ELF-1 (cell line): ENCODE measurements around the gene CDH4.

ENCODE experiments used
- DNase-seq: peaks from one replicate; pipeline ENCODE4 v3.0.0-alpha.2; 2016; ENCODE audit warnings: low read depth, low spot score

The CDH4 gene

DNA sequence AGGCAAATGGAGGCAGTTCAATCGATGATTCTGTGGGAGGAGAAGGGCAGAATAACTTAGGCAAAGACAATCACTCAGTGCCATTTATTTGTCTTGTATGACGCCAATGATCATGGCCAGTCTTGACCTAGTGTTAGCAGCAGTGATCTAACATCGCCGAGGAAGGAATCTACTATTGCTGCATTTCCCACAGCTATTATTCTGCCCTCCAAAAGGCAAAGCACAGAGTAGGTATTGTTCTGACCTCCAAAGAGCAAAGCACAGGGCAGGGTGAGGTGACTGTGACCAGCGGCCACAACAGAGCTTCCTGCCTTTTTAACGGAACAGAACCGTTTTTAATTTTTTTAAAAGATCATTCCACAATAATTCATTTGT lies 235.9 kb downstream of the CDH4 start:
- no peak for DNase-seq

DNA sequence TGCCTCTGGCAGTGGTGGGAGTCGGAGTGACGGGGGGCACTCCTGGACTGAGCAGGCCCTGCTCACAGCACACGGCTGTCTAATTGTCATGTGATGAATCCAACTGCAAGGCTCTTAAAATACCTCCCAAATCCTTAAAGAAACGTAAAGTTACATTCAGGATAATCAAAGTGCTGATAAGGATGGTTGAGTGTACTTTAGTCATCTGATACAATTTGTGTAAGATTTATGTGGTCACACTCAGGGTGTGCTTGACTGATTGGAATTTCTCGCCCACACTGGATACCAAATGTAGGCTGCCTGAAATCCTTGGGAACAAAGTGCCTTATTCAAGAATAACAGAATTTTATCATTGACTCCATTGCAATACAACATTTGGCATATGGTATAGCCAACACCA lies 238.7 kb downstream of the CDH4 start:
- no peak for DNase-seq

DNA sequence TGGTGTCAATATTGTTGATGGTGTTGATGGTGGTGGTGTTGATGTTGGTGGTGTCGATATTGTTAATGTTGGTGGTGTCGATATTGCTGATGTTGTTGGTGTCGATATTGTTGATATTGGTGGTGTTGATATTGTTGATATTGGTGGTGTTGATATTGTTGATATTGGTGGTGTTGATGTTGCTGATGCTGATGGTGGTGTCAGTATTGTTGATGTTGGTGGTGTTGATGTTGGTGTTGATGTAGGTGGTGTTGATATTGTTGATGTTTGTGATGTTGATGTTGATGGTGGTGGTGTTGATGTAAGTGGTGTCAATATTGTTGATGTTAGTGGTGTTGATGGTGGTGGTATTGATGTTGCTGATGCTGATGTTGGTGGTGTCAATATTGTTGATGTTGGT lies 240.0 kb downstream of the CDH4 start:
- no peak for DNase-seq

DNA sequence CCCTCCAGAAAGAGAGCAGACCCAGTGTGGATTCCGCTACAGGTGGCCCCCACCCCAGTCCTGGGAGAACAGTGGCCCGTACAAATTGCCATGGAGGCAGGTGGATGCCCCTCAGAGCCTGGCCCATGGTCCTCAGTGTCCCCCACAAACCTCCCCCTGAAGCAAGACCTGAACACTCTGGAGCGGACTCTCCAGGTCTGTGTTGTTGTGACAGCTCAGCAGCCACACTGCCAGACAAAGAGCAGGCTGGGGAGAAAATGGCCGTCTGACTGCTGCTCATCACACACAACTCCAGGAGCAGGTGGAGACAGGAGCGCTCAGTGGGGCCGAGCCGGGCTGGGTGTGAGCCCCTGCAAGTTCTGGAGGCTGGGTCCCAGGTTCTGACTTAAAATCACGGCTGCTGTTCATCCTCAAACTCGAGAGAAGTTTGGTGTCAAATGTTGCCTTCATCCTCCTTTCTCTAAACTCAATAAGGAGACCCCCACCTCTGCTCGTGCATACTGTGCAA lies 241.8 kb downstream of the CDH4 start:
- DNase-seq: no peak

DNA sequence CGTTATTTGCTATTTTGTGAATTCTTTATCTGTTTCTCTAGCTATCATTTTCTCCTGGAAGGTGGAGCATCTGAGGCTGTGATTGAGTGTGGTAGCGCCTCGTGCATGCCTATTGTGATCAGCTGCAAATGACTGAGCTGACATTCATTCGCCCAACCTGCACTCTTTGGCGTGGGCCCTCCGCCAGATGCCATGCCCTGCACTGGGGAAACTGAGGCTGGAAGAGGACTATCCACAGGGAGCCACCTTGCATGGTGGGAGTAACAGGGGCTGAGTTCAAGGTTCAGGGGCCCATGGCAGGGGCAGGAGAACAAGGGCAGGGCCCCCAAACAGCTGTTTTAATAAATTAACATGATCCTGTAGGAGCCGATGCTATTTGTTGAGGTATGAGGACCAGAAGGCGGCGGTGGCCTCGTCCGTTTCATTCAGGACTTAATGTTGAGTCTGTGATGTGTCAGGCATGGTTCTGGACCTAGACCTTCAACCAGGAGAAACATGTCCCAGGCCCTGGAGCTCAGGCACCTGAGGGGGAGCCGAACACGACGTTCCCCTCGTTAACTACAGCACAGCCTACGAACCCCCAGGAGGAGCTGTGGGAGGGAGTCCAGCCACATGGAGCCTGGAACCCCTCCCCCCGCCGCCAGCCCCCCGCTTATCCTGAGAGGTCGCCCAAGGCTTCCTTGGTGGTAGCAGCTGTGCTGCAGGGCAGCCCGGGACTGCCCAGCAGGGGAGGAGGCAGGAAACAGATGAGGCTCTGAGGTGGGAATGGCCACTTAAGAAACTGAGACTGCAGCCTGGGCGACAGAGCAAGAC lies 242.9 kb downstream of the CDH4 start:
- DNase-seq: no peak

DNA sequence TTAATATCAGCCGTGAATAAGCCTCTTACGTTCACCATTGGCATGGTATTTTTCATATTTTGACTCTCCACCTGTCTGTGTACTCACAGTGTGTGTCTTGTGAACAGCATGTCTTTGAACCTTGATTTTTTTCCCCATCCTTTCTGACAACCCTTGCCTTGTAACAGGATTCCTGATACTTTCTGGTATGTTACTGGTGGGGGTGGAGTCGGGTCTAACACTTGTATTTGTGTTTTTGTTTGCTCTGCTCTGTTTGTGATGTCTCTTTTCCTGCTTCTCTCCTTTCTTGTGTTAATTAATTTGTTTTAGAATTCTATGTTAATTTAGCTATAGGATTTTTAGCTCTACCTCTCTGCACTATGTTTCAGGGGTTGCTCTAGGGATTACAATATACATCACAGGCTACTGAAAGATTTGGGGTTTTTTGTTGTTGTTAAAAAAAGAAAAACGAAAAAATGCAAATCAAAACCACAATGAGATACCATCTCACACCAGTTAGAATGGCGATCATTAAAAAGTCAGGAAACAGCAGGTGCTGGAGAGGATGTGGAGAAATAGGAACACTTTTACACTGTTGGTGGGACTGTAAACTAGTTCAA lies 245.1 kb downstream of the CDH4 start:
- no peak for DNase-seq

DNA sequence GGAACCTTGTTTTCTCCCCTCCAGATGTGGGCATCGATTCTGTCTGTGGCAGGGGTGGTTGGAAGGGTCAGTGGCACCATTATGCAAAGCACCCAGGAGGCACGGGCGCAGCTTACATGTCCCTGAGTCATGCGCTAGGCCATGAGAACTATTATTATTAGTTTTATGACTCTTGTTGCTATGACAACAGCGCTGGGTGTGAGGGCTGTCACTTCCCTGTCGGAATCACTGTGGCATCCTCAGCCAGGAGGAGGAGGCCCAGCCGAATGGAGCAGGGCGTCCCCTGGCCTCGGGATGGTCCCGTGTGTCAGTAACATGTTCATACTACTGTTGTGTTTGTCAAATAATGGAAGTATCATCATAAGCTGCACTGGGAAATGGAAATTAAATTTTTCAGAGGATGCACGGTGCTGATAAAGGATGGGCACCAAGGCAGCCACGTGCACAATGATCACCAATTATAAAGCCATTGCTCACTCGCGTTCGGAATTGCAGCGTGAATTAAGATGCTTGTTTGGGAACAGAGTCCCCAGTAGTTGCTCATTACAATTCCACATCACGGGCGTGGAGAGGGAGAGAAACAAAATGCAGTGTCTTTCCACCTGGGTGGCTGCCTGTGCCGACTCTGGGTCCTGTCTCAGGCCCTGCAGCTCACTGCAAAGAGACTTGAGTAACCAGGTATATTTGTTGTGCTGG lies 247.9 kb downstream of the CDH4 start:
- DNase-seq: no peak

DNA sequence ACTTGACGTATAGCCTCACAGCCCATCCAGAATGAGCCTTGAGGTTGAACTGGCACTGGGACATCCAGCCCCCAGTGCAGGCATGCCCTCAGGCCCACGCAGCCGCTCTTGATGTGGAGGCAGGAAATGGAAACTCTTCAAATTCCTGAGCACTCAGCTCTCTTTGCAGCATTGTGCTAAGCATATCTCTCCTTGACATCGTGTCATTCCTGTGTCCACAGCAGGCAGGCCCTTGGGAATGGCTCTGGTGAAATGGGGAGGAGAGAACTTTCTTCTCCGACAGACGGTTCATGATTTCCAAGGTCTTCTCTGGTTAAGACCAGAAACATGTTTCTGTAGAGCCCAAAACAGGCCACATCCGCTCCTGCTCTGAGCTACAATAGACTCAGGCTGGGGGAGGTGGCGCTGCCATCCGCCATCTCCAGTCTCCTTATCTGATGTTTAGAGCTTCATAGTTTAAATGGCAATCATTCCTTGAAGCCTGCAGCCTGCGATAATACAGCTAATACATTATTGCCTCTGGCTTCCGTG lies 248.8 kb downstream of the CDH4 start:
- peak; percentile 84 for DNase-seq

DNA sequence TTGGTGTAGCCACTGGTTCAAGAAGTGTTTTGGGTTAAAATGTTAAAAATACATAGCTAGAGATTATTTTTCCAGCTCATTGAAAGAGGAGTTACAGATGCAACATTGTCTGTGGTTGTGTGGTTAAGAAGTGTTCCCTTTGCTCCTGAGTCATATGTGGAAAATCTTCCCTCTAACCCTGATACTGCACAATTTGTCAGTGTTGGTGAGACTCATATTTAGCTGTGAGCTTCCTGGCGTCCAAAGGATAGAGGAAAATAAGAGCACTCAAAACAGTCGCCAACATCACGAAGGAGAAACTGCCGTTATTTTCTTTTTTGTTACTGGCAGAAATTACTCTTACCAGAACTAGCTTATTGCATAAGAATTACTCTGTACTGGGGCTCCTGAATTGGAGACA lies 250.4 kb downstream of the CDH4 start:
- no peak for DNase-seq

DNA sequence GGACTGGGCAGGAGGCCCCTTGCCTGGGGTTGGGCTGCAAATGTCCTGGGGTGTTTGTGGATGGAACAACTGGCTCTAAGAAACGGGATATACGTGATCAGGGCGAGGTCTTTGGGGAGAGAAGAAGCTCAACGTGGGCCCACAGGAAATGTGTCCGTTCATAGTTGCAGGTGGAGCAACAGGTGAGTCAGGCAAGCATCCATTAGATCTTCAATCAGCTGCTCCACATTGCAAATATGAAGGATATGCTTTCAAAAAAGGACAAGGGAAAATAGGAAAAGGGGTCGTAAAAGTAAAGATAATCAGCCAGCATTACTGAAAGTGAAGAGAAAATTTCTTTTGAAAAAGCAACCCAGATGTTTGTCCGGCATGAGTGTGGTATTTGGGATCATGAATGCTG lies 251.0 kb downstream of the CDH4 start:
- DNase-seq: no peak

DNA sequence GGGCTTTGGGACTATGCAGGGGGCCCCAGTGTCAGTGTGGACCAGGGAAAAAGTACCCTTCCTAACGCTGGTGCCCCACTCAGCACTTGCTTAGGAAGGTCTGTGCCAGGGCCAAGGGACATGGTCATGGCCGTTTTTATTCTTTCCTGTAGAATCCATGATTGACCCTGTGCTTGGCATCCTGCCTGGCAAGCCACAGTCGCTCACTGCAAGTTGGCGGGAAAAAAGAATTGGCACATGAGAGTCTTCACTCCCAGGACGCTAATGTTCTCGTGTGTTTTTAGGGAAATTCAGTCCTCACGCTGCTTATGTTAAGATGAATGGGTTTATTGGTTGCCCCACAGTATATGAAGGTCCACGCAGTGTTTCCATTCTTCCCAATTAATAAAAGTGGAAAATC lies 253.4 kb downstream of the CDH4 start:
- no peak for DNase-seq

DNA sequence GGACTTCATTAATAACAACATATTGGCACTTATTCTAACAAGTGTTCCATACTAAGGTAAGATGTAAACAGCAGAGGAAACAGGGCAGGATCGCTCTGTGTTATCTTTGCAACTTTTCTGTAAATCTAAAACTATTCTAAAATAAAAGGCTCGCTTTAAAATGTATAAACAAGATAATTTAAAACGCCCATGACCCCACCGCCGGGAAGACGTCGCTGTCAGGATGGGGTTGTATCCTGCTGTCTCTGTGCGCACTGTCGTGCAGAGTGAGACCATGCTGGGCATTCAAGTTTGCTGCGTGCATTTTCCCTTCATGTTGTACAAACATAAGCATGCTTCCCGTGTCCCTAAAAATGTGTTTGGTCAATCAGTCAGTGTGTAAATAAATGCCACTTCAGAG lies 255.7 kb downstream of the CDH4 start:
- DNase-seq: no peak

DNA sequence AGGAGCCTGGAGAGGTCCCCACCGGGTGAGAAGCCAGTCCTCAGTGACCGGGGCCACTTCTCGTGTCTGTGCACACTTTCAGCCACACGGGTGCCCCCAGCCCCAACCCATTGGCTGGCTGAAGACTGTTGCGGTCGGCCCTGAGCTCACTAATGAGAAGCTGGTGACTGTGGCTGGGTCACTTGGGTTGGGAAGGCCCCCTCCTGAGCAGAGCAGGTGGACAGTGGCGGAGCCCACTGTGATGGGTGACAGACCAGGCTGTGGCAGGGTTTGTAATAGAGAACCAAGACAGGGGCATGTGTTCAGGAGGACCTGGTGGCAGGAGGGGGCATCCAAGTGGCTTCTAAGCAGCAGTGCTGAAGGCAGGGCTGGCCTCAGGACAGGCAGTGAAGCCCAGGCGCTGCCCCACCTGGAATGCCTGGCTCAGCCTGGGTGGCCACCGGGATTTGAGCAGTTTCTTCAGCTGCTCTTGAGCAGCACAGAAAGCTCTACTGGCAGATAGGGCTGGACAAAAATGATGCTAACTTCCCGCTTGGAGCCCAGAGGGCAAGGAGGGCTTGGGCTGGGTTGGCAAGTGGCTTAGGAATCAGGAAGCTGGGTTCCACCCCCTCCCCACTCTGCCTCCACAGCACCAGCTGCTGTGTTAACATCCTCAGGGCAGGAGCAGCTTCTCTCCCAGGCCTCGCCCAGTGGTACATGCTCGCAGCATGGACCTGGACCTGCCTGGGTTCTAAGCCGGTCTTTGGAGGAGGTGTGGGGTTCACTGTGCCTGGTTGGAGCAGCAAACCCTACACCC lies 256.4 kb downstream of the CDH4 start:
- DNase-seq: no peak

DNA sequence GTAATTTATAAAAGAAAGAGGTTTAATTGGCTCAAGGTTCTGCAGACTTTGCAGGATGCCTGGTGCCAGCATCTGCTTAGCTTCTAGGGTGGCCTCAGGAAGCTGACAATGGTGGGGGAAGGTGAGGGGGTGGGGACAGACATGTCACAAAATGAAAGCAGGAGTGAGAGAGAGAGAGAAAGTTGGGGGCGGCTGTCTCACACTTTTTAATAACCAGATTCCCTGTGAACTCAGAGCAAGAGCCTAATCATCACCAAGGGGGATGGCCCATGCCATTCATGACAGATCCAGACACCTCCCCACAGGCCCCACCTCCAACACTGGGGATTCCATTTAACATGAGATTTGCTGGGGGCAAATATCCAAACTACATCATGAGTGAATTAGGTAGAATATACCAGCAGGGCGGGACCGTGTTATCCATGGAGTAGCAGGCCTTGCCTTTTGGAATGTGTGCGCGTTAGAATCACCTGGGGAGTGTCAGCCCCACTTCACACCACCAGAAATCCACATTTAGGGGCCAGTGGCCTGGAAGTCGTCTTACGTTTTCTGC lies 258.8 kb downstream of the CDH4 start:
- no peak for DNase-seq

DNA sequence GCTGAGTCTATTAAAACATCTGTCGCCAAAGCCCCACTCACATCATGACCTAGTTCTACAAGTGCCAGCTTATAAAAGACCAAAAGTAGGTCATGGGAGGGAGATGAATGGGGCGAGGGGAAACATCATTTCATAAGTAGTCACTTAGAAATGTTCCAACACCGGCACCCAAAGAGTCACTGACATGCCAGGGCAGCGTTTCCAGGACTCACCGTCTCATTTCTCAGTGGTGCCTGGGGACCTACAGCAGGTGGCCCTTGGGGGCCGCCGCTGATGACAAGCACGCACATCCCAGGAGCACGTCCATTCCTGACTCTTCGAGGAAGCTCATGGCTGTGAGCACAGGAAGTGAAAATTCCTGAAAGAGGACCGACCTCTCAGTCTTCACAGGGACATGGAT lies 260.4 kb downstream of the CDH4 start:
- DNase-seq: no peak

DNA sequence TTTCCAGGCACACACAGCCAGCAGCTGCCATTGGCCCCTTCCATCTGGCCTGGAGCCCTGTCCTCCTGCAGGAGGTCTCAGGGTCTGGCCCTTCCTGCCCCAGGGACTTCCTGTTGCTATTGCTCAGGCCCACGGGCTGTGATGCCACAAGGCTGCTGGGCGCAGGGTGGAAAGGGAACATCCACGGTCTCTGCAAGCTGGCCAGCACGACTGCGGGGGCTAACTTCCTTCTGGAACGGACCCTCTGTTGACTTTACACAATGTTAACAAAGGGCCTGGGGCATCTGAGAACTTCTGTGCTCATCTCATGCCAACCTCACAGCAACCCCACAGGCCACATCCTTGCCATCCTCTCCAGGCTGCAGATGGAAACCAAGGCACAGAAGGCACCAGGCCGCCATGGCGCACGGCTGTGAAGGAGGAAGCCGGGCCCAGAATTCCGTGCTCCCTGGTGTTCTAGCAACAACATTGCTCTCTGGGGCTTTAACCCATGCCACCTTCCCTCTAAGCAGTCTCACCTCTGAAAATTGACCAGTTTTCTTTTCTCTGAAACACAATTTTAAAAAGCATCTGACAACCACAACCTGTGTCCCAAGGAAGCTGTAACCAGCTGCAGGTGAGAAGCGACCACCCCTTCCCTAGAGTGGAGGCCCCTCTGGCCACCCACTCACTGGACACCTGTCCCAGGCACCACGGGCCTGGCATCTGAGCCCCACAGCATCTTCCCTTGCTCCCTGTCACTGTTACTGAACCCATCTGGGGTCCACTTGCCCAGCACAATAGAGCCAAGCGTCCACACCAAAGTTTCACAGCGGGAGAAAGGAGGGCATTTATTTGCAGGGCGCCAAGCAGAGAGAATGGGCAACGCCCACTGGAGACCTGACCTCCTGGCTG lies 261.3 kb downstream of the CDH4 start:
- DNase-seq: no peak

DNA sequence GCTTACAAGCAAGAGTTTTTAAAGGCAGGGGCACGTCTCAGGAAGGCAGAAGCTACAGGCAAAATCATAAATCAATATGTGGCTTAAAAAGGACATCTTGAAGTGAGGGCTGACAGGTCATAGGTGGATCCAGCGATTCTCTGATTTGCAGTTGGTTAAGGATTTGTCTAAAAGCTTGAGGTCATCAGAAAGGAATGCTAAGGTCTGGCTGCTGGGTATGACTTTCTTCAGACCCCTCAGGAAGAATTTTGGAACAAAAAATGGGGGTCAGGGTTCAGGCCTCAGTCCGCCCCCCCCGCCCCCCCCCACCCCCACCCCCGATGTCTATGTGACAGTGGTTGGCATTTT lies 261.9 kb downstream of the CDH4 start:
- DNase-seq: no peak

DNA sequence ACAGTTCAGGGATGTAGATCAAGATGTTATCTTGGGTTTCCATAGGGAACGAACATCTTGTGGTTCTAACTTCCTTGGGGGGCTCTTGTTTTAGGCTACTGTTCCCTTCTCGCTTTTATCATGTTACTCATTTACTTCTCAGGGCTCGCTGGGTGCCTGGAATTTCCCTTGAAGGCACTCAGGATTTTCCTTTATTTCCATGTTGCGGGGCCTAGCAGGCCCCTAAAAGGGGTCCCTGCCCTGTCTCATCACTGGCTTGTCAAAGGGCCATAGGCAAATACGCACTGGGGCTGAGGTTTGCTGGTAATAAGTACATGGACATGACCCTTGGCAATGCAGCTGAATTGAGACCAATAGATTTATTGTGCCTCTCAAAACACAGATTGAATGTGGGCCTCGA lies 262.3 kb downstream of the CDH4 start:
- DNase-seq: no peak

DNA sequence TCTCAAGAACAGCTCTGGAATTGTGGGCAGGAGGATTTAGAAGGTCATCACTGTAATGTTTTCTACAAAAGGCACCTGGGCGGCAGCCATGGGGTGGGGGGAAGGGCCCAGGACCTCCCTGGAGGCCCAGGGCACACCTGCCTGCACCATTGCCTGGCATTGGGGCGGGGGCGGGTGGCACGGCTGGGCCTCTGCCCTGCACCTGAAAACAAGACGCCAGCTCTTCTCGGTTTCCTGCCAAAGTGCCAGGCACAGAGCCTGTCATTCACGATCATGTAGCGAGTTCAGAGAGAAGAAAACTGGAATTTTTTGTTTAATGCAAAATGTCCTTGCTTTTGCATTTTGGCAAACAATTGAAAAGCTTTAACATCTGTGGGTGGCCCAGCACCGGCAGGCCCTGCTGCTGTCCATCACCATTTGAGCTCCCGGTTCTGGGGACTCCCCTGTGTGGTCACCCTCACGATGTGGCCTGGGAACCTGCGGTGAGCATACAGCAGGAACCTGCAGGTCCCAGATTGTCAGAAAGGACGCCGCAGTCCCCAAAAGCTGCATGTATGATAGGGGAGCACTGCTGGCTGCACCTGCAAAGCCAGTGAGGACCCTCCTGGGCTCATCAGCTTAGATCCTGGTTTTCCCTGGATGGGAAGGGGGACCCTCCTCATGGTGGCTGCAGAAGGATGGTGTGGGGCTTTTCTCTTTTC lies 262.9 kb downstream of the CDH4 start:
- no peak for DNase-seq

DNA sequence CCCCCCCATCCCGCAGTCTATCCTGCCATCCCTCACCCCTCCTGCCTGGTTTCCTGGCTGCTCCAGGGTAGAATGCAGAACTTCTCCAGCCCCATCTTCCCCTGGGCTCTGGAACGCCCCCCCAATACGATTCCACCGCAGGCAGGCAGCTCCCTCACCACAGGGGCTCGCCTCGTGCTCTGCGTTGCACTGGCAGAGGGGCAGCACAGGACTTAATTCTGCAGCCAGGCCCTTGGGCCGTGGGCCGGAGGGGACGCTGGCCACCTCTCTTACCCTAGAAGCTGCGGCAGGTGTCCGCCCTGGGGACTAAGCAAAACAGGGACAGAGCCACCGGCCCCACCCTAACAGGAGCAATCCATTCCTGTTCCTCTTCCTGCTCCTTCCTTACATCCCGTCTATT lies 263.9 kb downstream of the CDH4 start:
- DNase-seq: no peak
